HuH-7 (cell line): ENCODE measurements around the gene TRIM28.
"Not testable (repeated sequence)": the region's sequence is repeated elsewhere in the genome, so short reads cannot be mapped to it uniquely, and the experiment has no call there.

Experiments used
- DNase-seq: peaks from one replicate; pipeline ENCODE4 v3.0.0; 2011; ENCODE audit warnings: low spot score

Gene TRIM28

GRCh38 chr19:58543826-58544590 is at the start of gene TRIM28:
Gene TRIM28 (plus strand): TSS chr19:58544064. CDS start chr19:58544758, 694 bp downstream.
- peak; percentile 98 for DNase-seq

DNA sequence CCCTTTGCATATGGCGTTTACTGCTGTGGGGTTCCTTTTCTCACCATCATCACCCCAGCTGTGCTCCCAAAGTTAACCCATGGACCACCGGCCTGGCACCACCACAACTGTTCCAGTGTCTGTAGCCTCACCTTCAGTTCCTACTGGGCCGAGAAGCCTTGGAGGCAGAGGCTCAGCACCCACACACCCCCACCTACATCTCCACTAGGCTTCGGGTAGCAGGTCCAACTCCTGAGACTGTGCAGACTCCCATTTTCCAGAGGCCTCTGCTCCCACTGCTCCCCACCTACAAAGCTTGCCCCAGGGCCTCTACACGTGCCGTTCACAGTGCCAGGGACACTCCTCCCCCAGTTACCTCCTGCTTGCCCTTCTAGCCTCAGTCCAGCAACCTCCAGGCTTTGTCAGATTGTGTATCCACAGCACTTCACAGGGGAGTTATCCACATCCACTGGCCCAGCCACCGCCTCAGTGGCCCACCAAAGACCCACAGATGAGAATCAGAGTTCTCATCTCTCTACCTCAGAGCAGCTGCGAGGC is 46.2 kb upstream of the TRIM28 start:
- DNase-seq = no peak

- DNase-seq = no peak
These were observed 45.4 kb upstream of the TRIM28 start for GRCh38 chr19:58498316-58499020.

GRCh38 chr19:58499021-58499927 is 44.6 kb upstream of the TRIM28 start:
- DNase-seq = peak; percentile 80

GRCh38 chr19:58500242-58500641 is 43.6 kb upstream of the TRIM28 start:
- DNase-seq = no peak

- DNase-seq = not testable (repeated sequence)
These were observed 36.2 kb upstream of the TRIM28 start for GRCh38 chr19:58507602-58508223.

GRCh38 chr19:58509731-58510083 is 34.2 kb upstream of the TRIM28 start:
- DNase-seq = no peak

- DNase-seq = no peak
These were observed 33.6 kb upstream of the TRIM28 start for GRCh38 chr19:58510084-58510862.

- DNase-seq = no peak
These were observed 32.3 kb upstream of the TRIM28 start, which contains the start of gene SLC27A5 for GRCh38 chr19:58511353-58512208. Gene SLC27A5 (minus strand): TSS chr19:58511992. CDS start chr19:58511955, 37 bp downstream.

GRCh38 chr19:58513213-58513693 is 30.6 kb upstream of the TRIM28 start:
- no peak for DNase-seq

DNA sequence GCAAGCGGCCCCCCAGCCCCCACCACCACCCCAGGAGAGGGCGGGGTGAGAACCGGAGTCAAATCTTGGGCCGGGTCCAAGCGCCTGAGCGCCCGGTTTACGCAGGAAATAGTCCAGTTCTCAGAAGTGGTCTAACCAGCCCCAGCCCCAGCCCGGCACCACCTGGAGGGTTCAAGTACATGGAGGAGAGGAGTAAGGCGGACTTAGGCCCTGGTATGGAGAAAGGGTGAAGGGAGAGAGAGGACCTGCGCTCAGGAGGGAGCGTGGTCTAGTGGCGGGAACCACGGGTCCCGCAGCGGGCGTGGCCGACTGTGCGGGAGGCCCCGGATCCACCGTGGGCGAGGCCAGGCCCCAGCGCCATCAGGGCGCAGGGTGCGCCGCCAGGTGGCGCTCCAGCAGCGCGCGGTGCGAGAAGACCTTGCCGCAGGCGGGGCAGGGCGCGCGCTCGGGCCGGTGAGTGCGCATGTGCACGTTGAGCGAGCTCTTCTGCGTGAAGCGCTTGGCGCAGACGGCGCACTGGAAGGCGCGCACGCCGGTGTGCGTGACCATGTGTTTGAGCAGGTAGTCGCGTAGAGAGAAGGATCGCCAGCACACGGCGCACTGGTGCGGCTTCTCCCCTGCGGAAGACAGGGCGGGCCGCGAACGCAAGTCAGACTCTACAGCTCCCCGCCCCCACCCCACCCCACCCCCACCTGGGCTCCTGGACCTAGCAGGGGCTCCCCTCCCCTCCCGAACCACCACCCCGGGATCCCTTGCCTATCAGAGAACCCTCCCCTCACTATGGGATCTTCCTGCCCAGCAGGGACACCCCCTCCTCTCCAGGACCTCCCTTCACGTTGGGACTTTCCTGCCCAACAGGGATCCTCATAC is 29.9 kb upstream of the TRIM28 start:
- peak; percentile 79 for DNase-seq

DNA sequence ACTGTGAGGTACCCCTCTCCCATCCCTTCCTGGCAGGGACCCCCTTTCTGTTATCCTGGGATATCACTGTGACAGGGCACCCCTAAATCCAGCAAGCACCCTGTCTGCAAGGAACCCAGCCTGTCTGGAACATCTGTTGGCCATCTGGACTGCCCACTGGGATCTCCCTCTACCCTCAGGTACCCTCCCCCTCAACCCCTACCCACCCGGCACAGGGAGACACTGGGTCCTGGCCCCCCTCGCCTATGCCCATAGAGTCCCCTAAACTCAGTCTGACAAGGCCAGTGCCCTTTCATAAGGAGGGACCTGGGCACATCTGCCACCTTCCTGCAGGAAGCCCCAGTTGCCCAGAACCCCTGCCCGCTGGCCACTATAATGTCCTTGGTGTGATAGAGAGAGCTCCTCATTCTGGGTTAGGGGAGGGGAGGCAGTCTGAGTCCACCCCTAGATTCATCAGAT is 29.3 kb upstream of the TRIM28 start:
- no peak for DNase-seq

DNA sequence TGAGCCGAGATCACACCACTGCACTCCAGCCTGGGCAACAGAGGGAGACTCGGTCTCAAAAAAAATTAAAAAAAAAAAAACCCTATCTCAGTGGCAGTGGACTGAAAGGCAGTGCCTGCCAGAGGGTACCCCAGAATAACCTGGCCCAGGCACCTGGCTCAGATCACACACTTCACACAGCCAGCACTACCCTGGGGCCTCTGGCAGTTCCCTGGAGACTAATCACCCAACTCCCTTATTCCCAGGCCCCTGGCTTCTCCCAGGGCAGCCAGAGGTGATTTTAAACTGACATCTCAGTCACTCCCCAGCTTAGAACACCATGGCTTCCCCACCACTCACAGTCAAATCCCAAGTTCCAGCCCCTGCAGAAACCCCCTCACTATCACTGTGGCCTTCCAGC is 28.6 kb upstream of the TRIM28 start:
- no peak for DNase-seq

- no peak for DNase-seq
These were observed 27.5 kb upstream of the TRIM28 start for GRCh38 chr19:58516246-58516836.

DNA sequence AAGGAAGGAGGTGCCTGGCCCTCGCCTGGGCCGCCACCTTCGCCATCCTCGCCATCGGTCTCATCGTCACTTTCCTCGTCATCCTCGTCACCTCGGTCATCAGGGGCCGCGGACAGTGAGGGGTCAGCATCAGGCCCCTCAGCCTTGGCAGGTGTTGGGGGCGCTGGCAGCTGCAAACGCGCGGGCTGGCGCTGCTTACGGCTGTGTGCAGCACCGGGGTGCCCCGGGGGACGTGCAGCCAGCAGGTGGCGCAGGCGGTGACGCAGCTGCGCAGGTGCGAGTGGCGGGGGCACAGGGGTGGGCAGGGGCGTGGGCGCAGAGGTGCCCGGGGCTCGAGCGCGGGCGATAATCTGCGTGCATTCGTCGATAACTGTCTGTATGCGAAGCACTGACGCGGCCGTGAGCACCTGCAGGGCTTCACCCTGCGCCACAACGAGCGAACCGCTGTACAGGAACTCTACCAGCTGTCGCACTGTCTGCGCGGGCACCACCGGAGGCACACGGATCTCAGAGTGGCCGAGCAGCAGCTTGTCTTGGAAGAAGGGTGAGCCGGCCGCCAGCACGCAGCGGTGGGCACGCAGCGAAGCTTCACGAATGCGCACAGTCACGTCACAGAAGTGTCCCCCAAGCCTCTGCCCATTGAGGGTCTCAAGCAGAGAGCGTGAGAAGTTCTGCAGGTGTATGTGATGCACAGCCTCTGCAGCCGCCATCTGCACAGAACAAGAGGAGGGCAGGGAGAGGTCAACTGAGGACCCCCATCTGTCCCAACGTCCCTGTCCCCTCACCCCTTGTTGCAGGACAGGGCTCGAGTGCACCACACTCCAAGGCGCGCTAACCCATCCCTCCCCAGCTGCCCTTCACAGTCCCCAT is 26.7 kb upstream of the TRIM28 start:
- no peak for DNase-seq

- DNase-seq = no peak
These were observed 25.4 kb upstream of the TRIM28 start for GRCh38 chr19:58518256-58519086.

DNA sequence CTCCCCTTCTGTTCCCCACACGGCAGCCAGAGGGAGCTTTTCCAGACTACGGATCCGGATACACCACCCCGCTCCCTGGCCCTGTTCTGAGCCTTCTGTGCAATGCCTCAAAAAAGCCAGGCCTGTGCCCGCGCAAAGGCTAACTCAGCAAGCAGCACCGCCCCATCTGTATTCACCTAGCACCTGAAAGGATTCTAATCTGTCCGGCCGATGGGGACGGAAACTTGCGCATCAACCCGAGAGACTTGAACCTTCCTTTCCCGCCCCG is 24.8 kb upstream of the TRIM28 start:
- peak; percentile 81 for DNase-seq
